ENCODE measurements around the gene HINT3.
"Not testable (repeated sequence)": the region's sequence is repeated elsewhere in the genome, so short reads cannot be mapped to it uniquely, and the experiment has no call there.

The HINT3 gene

GRCh38 chr6:125948455-125948854 is 8.1 kb upstream of the HINT3 start:
- DNase-seq (ENCODE audit: low spot score), result no peak
- TF ChIP-seq CTCF (IDR thresholded peaks at IDR 0.05; ENCODE audit: extremely low read depth, missing control alignments), result no peak

DNA sequence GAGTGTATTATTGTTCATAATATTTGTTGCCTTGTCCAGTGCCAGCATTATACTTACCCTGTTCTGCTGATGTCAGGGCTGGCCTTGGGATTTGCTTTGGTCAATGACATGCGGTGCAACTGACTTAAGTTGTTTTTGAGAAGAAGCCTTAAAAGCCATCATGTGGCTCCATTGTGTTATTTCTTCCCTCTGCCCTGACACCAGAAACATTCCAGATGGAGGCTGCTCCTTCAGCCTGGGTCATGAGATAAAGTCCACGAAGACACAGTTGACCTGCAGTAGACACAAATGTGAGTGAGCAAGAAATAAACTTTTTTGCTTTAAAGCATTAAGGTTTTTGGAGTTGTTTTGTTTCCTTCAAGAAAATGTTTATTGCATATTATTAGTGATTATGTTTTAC is 7.5 kb upstream of the HINT3 start:
- no peak for DNase-seq (ENCODE audit: low spot score)
- TF ChIP-seq CTCF (IDR thresholded peaks at IDR 0.05; ENCODE audit: extremely low read depth, missing control alignments), result no peak

GRCh38 chr6:125950293-125950692 is 6.3 kb upstream of the HINT3 start:
- no peak for TF ChIP-seq CTCF (IDR thresholded peaks at IDR 0.05; ENCODE audit: extremely low read depth, missing control alignments)
- no peak for DNase-seq (ENCODE audit: low spot score)

- not testable (repeated sequence) for DNase-seq (ENCODE audit: low spot score)
Observed at GRCh38 chr6:125950716-125951115, 5.9 kb upstream of the HINT3 start.

GRCh38 chr6:125951323-125951722 is 5.2 kb upstream of the HINT3 start:
- no peak for DNase-seq (ENCODE audit: low spot score)
- no peak for TF ChIP-seq CTCF (IDR thresholded peaks at IDR 0.05; ENCODE audit: extremely low read depth, missing control alignments)

GRCh38 chr6:125952764-125953501 is 3.6 kb upstream of the HINT3 start:
- peak; percentile 28 for DNase-seq (ENCODE audit: low spot score)
- TF ChIP-seq CTCF (IDR thresholded peaks at IDR 0.05; ENCODE audit: extremely low read depth, missing control alignments), result peak; percentile 13

- peak; percentile 3 for TF ChIP-seq CTCF (IDR thresholded peaks at IDR 0.05; ENCODE audit: extremely low read depth, missing control alignments)
- DNase-seq (ENCODE audit: low spot score), result no peak
Observed at GRCh38 chr6:125953502-125953875, 3.1 kb upstream of the HINT3 start.

- no peak for TF ChIP-seq CTCF (IDR thresholded peaks at IDR 0.05; ENCODE audit: extremely low read depth, missing control alignments)
- no peak for DNase-seq (ENCODE audit: low spot score)
Observed at GRCh38 chr6:125954735-125955339, 1.7 kb upstream of the HINT3 start.
